Upper lobe of right lung (tissue), 1 donor: Measurements from ENCODE around the gene RPL31. TPM values are rescaled to one million over a fixed set of nuclear protein-coding genes. Genes with fewer than 3 reads are reported as not detected.
A peak's percentile ranks its signal among the peaks of the same experiment; 100 is the strongest.
"Not testable (repeated sequence)": the region's sequence is repeated elsewhere in the genome, so short reads cannot be mapped to it uniquely, and the experiment has no call there.

Source experiments
- ATAC-seq: fragments of 200-7000 bp; cut with Tn5 transposase; one replicate; pipeline ENCODE4 v1.9.1; 2020; ENCODE audit warnings: mild to moderate bottlenecking, moderate library complexity
- DNase-seq: peaks from one replicate; pipeline ENCODE4 v3.0.0-alpha.2; 2020
- H3K27ac ChIP-seq: fragments of 200-600 bp; one replicate; pipeline ENCODE4 v1.8.0; 2022
- H3K27me3 ChIP-seq: fragments of 200-600 bp; one replicate; pipeline ENCODE4 v1.8.0; 2022; ENCODE audit warnings: mild to moderate bottlenecking
- H3K36me3 ChIP-seq: fragments of 200-600 bp; one replicate; pipeline ENCODE4 v1.8.0; 2022
- H3K4me1 ChIP-seq: fragments of 200-600 bp; one replicate; pipeline ENCODE4 v1.8.0; 2022
- H3K4me3 ChIP-seq: fragments of 200-600 bp; one replicate; pipeline ENCODE4 v1.8.0; 2022; ENCODE audit warnings: mild to moderate bottlenecking
- H3K9me3 ChIP-seq: fragments of 200-600 bp; one replicate; pipeline ENCODE4 v1.8.0; 2022
- intact Hi-C: fragments of 100-400 bp; cut with DNase I; formaldehyde crosslinking; loops from one replicate; pipeline ENCODE4 v1.11.0; 2022
- total RNA-seq: library from RNA; stranded (reverse); fragmentation: NEBNext Ultra II Directional; extraction: Animal tissue kit (Norgen Biotek cat#: 25700); gene quantifications from one replicate; pipeline ENCODE4 v1.2.1, GENCODE V29; 2021
- TF ChIP-seq, protein P1 (sequence below): fragments of 200-600 bp; IDR thresholded peaks from one replicate; pipeline ENCODE4 v1.8.0; 2022; ENCODE audit warnings: antibody characterized with exemption
- donor health status: DM: no; HTN: yes; CAD: no; lungs with severe emphysema.

RPL31 gene
- total RNA-seq, 1 donor from 2014 or later: 1,071 TPM

- H3K27me3 ChIP-seq: no peaks in the 10 kb centered on the region
- intact Hi-C loops: no loop called here
- TF ChIP-seq, protein P1, sequence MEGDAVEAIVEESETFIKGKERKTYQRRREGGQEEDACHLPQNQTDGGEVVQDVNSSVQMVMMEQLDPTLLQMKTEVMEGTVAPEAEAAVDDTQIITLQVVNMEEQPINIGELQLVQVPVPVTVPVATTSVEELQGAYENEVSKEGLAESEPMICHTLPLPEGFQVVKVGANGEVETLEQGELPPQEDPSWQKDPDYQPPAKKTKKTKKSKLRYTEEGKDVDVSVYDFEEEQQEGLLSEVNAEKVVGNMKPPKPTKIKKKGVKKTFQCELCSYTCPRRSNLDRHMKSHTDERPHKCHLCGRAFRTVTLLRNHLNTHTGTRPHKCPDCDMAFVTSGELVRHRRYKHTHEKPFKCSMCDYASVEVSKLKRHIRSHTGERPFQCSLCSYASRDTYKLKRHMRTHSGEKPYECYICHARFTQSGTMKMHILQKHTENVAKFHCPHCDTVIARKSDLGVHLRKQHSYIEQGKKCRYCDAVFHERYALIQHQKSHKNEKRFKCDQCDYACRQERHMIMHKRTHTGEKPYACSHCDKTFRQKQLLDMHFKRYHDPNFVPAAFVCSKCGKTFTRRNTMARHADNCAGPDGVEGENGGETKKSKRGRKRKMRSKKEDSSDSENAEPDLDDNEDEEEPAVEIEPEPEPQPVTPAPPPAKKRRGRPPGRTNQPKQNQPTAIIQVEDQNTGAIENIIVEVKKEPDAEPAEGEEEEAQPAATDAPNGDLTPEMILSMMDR: no peak
- no peak overlapping the region for H3K4me3 ChIP-seq
- H3K36me3 ChIP-seq: peaks cover 13% of the 10 kb centered on the region
- H3K9me3 ChIP-seq: no peaks in the 10 kb centered on the region
- no peak for ATAC-seq
- no peak for DNase-seq
- no peak overlapping the region for H3K27ac ChIP-seq
- H3K4me1 ChIP-seq: peaks cover 6% of the 10 kb centered on the region
These were observed 43.2 kb downstream of the RPL31 start for GRCh38 chr2:101045330-101045729.

DNA sequence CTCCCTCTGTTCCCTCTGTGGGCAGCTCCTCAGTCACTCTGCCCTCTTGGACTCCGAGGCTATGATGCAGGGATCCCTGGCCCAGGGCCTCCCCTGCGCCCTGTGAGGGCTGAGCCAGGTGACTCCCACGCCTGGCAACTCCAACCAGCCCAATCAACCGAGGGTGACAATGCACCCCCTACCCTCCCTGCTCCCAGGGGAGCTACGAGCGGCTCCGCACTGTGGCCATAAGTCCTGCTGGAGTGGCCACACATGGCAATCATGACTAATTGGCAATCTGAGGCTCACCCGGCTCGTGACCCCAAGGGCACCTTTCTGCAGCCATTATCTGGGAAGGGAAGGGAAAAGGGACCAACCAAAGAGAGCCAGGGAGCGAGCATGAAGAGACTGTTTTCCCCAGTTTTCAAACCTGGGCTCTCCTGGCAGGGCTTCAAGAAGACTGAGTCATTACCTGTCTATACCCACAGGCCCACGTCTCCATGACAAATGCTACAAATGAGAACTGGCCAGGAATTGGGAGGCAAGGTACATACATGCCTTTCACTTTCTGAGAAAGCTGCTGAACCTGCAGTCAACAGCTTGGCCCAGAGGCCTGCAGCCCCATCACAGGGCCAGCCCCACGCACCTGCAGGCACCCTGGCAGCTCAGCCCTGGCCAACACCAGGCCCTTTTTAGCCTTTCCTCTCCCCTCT, 45.1 kb downstream of the RPL31 start:
- DNase-seq (no peak), ATAC-seq (peak; percentile 21)
- TF ChIP-seq, protein P1: no peak
- Histone ChIP-seq H3K4me3 (no peak overlapping the region), H3K36me3 (peaks cover 15% of the 10 kb centered on the region), H3K9me3 (no peaks in the 10 kb centered on the region), H3K27ac (no peak overlapping the region), H3K4me1 (peaks cover 6% of the 10 kb centered on the region), H3K27me3 (no peaks in the 10 kb centered on the region)
- intact Hi-C loops: no loop called here

DNA sequence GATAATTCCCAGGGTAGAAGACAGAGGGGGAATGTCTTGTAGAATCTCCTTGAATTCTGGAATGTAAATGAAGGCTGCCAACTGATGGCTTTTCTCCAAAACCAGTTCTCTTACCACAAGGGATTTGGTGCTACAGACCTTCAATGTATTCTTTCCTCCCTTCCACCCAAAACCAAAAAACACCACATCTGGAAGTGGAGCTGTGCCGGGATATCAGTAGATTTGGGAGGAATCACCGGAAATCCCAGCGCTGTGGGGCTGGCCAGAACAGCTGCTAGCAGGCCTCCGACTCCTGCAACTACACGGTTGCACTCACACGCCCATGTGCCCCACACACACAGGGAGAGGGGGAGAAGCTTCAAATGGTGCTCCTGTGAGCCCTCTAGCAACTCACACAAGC, 45.7 kb downstream of the RPL31 start:
- no peaks in the 10 kb centered on the region for H3K27me3 ChIP-seq
- H3K27ac ChIP-seq: no peak overlapping the region
- ATAC-seq (peak; percentile 45), DNase-seq (no peak)
- peaks cover 6% of the 10 kb centered on the region for H3K4me1 ChIP-seq
- peaks cover 15% of the 10 kb centered on the region for H3K36me3 ChIP-seq
- TF ChIP-seq, protein P1: no peak
- no peaks in the 10 kb centered on the region for H3K9me3 ChIP-seq
- no peak overlapping the region for H3K4me3 ChIP-seq
- intact Hi-C loops: no loop called here

DNA sequence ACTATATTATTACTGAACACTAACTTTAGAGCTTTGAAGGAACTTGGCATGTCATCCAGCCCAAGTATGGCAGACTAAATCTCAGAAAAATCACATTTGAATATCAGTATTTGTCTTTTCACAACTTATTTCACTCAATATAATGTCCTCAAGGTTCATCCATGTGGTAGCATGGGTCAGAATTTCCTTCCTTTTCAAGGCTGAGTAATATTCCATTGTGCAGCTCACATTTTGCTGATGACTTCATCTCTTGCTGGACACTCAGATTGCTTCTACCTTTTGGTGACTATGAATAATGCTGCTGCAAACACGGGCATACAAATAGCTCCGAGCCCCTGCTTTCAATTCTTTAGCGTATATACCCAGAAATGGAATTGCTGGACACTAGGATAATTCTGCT, 46.7 kb downstream of the RPL31 start:
- TF ChIP-seq, protein P1: no peak
- Histone ChIP-seq H3K4me3 (no peak overlapping the region), H3K4me1 (peaks cover 6% of the 10 kb centered on the region), H3K27ac (no peak overlapping the region), H3K27me3 (no peaks in the 10 kb centered on the region), H3K9me3 (no peaks in the 10 kb centered on the region), H3K36me3 (peaks cover 25% of the 10 kb centered on the region)
- DNase-seq (no peak), ATAC-seq (no peak)
- intact Hi-C loops: no loop called here

DNA sequence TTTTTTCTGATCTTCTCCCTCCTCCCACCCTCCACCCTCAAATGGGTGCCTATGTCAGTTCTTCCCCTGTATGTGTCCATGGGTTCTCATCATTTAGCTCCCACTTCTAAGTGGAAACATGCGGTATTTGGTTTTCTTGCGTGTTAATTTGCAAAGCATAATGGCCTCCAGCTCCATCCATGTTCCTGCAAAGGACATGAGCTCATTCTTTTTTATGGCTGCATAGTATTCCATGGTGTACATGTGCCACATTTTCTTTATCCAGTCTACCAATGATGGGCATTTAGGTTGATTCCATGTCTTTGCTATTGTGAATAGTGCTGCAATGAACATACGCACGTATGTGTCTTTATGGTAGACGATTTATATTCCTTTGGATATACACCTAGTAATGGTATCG, 48.8 kb downstream of the RPL31 start:
- H3K4me3 ChIP-seq, H3K27ac ChIP-seq, intact Hi-C loops, DNase-seq, ATAC-seq, H3K4me1 ChIP-seq, H3K27me3 ChIP-seq, H3K9me3 ChIP-seq: not testable (repeated sequence)
- H3K36me3 ChIP-seq: peaks cover 29% of the 10 kb centered on the region

- DNase-seq (no peak), ATAC-seq (no peak)
- Histone ChIP-seq H3K27me3 (no peaks in the 10 kb centered on the region), H3K4me1 (peaks cover 4% of the 10 kb centered on the region), H3K27ac (no peak overlapping the region), H3K9me3 (no peaks in the 10 kb centered on the region), H3K4me3 (no peak overlapping the region), H3K36me3 (peaks cover 29% of the 10 kb centered on the region)
- intact Hi-C loops: no loop called here
- TF ChIP-seq, protein P1: no peak
These were observed 50.1 kb downstream of the RPL31 start for GRCh38 chr2:101052147-101052546.
